GM12872 (cell line): Measurements from ENCODE around the gene CAMK1D.

Experiments used
- CTCF ChIP-seq: IDR thresholded peaks from 3 replicates; pipeline ENCODE4 v1.5.1; 2011; ENCODE audit warnings: low read depth, mild to moderate bottlenecking, low read length, moderate library complexity; ENCODE audit not compliant: insufficient read depth

Gene CAMK1D

DNA sequence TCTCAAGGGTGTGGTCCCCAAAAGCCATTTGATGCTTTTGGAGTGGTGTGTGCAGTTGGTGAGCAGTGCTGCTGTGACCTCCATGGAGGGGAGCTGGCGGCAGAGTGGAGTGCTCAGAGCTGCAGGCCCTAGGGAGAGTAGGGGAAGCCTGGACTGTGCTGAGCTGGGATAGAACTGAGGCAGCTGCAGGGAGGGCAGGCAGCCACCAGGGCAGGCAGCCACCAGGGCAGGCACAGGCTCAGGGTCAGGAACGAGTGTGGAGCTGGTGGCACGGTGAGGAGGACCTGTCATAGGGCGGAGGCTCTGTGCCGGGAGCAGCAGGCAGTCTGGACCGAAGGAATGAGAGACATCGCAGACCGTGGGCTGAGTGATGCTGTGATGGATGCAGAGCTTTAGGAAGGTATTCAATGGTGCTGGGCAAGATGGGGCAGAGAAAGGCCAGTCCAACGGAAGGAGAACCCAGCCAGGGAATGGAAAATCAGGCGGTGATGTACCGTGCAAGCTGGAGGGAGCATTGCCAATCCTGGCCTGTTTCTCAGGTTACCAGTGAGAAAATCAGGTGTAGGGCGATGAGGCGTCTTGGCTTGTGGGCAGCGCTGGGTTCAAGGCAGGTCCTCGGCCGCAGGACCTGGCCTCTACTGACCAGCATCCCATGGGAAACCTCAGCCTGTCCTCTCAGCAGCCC, 152.6 kb downstream of the CAMK1D start:
- TF ChIP-seq CTCF = no peak

GRCh38 chr10:12502526-12503274, 153.4 kb downstream of the CAMK1D start:
- no peak for TF ChIP-seq CTCF

DNA sequence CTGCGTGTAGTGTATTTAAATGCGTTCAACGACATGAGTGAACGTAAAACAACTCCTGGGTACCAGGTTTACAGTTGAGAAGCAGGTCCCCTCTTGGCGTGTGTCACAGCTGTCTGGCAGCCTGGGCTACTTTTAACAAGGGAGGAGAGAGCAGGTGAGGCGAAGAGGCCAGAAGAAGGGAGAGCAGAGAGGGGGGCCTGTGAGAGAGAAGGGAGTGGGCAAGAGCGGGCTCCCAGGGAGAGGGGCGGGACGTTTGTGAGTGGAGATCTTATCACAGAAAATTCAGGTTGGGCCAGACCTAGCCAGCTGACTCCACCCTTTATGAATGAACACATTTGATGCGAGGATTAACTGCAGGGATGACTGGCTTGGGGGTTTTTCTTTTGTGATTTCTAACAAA, 154.0 kb downstream of the CAMK1D start:
- TF ChIP-seq CTCF = no peak

GRCh38 chr10:12504176-12504575, 154.8 kb downstream of the CAMK1D start:
- TF ChIP-seq CTCF = no peak

- no peak for TF ChIP-seq CTCF
Measured at GRCh38 chr10:12504628-12505027, 155.3 kb downstream of the CAMK1D start.

DNA sequence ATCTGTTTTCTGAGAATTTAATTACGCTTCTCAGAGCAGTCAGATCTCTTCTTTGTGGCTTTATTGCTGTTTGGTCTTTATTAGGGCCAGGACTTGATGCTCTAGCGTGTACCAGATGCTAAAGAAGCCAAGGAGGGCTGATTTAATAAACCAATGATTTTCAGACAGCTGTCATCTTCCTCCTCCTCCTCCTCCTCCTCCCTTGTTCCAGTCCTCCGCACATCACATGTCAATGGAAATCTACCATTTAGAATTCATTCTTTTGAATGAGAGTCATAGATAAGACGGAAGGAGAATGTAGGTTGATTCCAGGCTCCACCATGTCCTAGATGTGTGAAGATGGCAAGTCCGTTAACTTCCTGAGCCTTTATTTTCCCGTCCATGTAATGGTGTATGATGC, 156.3 kb downstream of the CAMK1D start:
- TF ChIP-seq CTCF = no peak

DNA sequence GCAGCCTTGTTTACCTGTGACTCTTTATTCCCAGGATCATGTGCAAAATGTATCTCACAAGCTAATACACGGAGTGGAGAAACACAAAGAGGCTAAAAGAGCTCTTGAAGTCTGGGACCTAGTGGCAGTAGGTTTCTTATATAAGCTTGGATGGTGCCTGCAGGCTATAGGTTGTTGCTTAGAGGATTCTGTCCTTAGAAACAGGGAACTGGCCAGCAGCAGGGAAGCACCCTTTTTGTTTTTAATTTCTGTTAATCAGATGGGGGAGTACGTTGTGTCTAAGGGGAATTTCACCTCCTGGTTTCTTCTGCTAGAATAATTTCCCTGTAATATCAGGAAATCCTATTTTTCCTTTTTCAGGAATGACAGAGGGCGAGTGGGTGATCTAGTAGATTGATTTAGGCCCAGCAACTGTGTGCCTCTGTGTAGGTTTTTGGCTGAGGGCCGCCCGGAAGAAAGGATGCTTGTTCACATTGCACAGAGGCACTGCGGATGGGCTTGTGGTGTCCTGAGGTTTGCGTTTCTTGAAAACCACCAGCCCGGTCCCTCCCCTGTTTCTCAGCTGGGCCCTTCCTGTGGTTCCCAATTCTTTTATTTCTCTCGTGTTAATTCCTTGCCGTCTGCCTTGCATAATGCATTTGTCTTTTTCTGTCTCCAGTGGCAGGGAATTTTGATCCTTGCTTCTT, 158.0 kb downstream of the CAMK1D start:
- no peak for TF ChIP-seq CTCF
